HG03025 (cell line): ENCODE data around the gene SMIM8.

Experiments
- ATAC-seq: cut with Tn5 transposase; IDR thresholded peaks from one replicate; pipeline ENCODE4 v1.9.1; 2021; ENCODE audit warnings: mild to moderate bottlenecking, moderate library complexity; ENCODE audit not compliant: unreplicated experiment, low FRiP score

SMIM8 gene

DNA sequence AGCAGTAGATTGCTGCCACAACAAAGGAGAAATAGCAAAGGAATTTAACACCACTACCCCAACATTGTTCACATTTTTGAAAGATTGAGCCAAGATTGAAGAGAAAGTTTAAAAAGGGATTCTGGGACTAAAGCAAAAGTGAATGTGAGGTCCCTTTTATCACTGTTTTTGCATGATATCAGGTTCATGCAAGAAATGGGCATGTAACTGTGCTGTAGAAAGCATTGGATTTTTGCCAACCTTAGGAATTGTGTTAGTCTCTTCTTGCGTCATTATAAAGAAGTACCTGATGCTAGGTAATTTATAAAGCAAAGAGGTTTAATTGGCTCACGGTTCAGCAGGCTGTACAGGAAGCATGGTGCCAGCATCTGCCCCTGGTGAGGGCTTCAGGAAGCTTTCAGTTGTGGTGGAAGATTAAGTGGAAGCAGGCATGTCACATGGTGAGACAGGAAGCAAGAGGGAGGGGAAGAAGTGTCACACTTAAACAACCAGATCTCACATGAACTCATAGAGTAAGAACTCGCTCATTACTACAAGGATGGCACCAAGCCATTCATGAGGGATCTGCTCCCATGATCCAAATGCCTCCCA is 11.3 kb downstream of the SMIM8 start:
- no peak for ATAC-seq

DNA sequence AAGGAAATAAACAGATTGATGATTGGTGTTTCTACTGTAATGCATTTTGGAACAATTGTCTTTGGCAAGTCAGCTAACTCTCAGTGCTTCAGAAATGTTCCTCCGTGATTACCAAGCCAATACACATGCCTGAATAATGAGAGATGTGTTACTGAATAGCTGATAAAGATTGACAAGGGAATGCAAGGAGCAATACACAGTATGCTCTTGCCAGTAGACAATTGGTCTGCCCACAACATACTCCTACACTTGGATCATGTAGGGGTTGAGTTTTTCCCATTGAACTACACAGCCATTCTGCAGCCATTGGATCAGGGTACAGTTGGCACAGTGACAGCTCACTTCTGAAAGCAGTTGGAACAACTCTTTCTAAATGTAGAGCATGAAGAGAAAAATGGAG is 12.3 kb downstream of the SMIM8 start:
- ATAC-seq: no peak

DNA sequence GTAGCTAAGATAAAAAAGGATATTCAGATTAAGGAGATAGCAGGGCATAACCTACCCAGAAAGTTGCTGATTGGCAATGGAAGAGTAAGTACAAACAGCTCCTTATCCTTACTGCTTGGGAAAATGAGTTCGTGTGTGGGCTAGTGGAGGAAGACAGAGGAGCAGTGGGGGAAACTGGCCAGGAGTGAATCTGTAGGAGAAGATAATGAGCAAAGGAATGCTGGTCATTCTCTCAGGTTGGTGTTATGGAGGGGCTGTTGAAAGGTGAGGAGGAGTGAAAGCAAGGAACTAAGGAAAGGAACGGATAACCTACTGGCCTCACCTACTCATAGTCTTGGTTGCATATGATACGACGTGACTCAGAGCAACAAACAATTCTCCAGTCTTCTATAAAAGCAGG is 14.0 kb downstream of the SMIM8 start:
- no peak for ATAC-seq

DNA sequence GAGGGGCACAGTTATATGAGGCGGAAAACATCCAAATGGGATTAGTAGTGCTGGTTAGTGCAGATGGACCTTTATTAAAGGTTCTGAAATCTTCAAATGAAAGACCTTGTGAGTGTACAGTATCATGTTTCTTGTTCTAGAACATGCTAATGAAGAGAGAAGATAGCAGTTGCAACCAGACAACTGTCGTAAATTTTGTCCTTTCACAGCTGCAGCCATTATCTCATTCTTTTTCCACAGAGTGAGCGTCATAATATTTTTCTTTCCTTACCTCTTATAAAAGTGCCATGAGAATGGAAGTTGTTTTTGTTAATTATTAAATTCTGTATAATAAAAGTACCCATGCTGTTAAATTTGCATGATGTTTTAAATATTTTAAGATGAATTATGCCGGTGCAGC is 17.8 kb downstream of the SMIM8 start:
- no peak for ATAC-seq

DNA sequence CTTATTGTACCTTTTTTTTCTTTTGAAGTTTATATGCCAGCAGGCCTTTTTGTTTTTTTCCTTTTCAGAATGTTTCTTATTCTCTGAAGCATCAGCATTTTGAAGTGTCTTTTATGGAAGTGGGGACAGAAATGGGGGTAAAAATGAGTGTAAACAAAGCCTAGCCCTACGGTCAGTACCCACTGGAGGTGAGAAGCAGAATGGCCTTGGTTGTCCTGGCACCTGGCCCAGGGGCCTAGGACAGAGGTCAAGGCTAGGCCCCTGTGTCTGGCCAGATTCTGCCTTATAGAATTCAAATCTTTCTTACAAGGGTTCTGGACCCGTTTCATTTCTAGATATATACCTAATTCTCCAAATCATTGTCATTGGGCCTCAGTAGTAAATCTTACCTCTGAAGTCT is 18.8 kb downstream of the SMIM8 start:
- ATAC-seq: no peak

DNA sequence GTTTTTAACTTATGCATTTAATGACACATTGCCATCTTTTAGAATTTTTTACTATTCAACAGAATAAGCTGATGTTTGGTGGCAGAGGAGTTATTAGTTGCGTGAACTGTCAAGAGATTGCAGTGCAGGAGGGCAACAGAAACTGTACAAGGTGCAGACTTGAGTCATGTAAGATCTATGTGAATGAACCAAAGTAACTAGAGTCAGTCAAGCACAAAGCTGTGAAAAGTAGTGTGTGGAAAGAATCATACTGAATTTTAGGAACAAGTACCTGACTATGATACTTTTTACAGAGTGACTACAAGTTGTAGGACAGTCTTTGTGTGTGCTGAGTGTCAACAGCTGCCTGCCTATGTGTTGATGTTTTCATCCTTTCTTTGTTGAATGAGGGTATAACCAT is 19.5 kb downstream of the SMIM8 start:
- peak; percentile 78 for ATAC-seq

DNA sequence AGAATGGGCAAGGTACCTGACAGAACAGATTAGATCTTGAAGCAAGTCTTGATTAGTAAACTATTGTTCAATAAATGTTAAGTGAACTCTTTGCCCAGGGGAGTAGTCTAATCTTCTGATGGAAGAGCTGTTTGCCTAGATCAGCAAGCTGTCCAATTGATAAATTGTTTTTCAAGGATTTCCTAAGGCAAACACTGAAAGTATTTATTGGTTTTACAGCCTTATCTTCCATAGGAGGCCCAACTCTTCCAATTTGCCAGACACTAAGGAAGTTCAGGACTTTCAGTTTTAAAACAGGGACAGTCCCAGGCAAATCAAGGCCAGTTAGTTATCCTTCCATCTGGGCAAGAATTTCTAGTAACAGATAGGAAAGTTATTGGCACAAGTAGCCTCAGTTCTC is 20.4 kb downstream of the SMIM8 start:
- no peak for ATAC-seq

DNA sequence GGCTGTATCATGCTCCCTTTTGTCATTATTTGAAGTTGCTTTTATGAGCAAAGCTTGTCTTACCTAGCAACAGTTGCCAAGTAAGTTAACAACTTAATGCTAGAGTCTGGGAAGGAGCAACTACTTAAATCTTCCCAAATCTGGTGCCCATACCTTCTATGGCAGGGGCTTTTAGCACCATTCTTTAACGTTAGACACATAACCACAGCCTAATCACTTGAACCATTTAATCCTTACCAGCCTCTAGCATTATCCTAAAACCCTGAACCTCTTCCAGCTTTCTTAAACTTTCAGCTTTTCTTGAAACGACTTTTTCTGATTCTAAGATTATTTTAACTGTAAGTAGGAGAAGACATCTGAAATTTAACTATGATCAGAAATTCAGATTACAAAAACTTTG is 22.3 kb downstream of the SMIM8 start, which contains the start of gene C6orf163:
TSS of gene C6orf163 (plus strand) at position 83 of the 400 bp plus-strand sequence. CDS start at position 370, 287 bp downstream.
- no peak for ATAC-seq

DNA sequence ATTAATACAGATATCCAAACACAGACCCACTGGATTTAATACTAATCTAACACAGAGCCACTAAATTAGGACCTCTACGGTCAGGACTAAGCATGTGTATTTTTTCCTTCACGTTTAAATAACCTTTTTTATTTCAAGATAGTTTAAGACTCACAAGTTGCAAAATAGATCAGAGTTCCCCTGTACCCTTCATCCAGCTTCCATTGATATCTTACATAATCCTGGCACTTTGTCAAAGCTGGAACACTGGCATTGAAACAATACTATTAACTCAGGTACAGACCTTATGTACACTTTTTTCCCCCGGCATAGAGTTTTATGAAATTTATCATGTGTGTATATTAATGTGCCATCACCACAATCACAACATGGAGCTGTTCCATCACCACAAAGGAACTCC is 24.3 kb downstream of the SMIM8 start:
- no peak for ATAC-seq

DNA sequence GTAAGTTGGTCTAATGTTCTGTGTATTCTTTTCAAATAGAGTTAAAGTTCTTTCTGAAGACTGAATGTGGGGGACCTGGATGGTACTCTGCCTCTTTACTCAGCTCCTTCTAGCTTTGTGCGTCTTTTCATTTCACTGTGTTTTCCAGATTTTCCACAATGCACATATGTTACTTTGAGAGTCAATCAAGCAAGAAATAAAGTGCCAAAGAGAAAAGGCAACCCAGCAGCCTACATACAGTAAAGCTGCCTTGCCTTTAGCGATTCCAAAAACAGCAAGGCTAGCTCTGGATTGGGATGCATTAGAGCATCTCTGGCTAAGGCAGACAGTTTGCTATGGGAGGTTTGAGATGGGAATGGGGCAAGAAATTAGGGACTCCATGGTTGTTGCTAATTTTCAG is 27.5 kb downstream of the SMIM8 start:
- ATAC-seq: no peak

DNA sequence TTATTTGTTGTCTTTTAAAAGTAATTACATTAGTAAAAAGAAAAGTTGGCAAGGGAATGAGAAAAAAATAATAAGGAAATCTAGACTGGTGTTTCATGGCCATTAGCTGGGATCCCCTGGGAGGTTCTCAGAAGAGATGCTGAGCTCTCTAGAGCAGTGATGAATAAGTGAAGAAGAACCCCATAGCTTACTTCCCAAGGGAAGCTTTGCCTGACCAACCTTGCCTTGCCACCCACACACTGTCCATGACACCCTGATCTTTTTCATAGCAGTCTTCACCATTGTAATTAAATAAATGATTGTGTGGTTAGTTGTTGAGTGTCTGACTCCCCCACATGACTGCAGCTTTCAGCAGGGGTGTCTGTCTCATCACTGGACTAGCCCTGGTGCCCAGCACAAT is 28.1 kb downstream of the SMIM8 start:
- no peak for ATAC-seq

DNA sequence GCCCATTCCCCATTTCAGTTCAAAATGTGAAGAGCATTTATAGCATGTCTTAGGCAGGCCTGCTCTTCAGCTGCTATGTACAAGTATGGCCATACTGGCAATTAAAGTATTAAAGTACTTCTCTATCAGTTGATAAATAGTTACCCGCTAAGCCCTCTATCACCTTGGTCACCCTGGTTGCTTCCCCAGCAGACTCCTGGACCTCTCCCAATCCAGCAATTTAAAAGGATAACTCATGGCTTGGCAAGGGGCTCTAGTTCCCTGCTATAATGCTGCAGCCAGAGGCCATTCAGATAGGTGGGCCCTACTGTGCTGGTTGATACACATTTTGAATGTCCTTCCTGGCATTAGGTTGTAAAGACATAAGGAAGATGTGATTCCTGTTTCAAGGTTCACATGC is 29.2 kb downstream of the SMIM8 start:
- no peak for ATAC-seq

DNA sequence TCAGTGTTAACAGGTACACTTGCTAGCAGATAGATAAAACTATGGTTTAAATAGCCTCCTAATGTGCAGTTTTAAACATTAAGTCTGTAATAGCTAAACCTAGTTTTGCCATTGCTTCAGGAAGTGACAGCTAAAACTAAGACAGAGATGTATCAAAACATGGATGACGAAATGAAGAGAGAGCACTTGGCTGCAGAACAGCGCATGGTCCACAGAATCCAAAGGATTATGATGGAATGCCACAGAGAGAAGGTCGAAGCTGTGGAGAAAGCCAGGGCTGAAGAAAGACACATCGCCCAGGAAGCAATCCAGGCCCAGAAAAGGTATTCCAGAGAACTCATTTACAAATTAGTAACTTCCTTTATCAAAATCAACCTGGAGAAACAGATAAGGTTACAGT is 33.8 kb downstream of the SMIM8 start:
- no peak for ATAC-seq

DNA sequence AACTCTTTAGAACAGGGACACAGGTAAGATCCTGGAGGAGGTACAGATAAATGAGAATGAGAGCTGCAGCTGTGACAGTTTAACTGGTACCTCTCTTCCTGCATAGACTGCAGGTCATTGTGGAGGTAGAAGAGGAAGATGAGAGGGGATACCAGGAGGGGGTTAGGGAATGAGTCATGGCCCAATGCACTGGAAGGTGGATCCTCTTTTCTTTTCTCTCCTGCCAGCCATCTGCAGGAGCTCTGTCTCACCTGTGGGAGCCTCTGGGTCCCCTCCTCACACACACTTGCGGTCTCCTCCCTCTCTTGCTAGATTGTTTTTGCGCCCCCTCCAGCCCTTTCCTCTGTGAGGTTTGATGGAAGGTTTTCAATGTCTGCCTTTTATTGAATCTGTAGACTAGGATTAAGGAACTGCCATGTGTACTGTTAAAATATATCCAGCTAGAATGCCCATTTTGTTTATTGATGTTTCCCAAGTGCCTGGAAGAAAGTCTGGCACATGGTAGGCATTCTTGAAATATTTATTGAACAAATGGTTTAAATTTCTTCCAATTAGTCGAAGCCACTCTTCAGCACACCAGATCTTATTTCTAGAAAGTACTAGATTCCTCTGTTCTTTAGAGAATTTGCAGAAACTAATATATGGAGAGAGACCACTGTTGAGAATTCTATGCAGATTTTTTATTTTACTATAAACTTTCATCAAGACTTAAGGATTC is 35.2 kb downstream of the SMIM8 start:
- ATAC-seq: no peak

DNA sequence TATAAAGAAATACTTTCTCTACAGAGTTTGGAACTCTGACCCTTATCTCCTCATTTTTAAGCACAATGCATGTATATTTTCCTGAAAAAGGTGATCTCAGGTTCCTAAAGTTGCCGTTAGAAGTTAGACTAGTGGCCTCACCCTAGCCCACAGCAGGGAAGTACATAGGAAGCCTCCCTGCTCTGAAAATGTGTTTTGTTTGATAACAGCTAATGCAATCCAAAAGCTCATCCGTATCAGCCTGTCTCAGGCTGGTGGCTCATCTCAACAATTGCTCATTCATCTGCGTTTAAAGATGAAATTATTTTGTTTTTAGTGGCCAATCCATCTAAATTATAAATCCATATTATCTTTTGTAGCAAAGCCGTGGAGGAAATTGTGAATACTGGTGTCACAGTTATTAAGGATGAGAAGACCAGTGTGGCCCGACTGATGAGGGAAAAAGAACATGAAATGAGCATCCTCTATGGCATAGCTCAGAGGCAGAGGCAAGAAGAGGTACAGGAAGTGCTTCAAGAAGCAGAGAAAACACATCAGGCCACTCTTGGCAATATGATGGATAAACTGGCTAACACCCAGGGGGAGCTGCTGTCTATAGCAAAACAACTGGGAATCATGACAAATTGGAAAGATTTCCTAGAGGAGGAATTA is 42.3 kb downstream of the SMIM8 start:
- ATAC-seq: no peak

DNA sequence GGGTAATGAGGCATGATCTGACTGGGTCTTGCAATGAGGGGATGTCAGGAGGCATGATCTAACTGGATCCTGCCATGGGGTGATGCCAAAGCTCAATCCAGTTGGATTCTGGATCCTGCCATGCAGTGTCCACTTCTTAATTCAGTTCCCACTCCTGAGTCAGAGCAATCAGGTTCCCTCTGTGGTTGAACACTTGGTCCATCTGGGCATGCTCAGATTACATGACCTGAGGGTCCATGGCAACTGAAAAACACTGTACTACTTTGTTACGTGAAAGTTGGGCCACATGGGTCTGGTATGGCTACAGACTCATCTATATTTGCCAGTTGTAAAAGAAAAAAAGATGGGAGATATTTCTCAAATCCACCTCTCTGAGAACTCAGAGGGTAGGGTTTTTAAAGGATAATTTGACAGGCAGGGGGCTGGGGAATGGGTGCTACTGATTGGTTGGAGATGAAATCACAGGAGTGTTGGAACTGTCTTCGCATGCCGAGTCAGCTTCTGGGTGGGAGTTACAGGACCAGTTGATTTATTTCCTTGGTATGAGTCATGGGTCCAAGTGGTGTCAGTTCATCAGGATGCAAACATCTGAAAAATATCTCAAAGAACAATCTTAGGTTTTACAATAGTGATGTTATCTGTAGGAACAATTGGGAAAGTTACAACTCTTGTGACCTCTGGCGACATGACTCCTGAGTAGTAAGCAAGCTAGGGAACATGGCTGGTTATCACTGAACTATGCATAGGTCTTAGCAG is 43.9 kb downstream of the SMIM8 start:
- no peak for ATAC-seq

DNA sequence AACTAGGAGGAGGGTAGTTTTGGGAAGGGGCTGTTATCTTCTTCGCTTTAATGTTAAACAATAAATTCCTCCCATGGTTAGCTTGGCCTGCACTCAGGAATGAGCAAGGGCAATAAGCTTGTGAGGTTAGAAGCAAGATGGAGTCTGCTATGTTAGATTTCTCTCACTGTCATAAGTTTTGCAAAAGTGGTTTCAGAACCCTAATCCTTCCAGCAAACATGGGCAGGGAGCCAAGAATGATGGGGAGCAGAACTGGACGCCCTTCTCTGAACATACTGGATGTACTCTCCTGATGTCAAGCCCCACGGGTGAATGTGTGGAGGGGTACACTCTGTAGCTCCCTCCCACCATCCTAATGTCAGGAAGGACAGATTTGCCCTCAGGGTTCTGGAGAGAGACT is 44.5 kb downstream of the SMIM8 start:
- ATAC-seq: no peak

DNA sequence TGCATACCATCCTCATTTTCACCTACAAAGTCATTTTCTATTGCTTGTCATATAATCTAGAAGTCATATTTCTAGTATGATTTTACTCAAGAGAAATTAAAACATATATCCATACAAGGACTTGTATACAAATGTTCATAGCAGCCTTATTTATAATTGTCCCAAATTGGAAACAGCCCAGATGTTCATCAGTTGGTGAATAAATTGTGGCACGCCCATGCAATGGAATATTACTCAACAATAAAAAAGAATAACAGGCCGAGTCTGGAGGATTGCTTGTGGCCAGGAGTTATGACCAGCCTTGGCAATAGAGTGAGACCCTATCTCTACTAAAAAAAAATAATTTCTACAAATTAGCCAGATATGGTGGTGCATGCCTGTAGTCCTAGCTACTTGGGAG is 51.0 kb downstream of the SMIM8 start:
- no peak for ATAC-seq

DNA sequence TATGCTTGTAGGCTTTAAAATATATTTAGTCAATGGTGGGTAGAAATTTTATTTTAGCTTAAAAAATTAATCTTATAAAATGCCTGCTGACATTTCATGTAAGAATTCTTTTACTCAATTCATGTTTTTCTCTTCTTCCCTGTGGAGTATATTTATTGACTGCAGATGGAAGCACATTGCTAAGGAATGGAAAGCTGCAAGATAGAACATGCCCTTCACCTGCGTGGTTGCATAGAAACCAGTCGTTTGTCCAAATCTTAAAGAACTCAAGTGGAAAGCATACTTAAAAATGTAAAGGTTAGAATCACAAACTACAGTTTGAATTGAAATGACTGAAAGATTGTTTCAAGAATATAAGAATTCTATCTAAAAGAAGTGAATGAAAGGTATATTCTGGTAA is 52.9 kb downstream of the SMIM8 start:
- no peak for ATAC-seq

DNA sequence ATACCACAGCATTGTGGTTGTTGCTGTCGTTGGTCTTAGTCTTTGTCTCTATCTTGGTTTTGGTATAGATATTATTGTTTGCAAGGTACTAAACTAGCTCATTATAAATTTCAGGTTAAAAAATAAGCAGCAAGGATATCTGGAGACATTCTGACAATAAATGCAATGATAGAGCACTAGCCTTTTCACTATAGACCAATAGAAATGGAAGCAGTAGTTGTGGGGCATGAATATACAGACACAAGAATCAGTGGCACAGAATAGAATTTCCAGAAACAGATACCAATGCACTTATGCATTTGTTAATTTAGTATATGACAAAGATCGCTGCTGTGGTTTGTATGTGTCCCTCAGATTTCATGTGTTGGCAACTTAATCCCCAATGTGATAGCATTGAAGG is 54.3 kb downstream of the SMIM8 start:
- ATAC-seq: no peak

DNA sequence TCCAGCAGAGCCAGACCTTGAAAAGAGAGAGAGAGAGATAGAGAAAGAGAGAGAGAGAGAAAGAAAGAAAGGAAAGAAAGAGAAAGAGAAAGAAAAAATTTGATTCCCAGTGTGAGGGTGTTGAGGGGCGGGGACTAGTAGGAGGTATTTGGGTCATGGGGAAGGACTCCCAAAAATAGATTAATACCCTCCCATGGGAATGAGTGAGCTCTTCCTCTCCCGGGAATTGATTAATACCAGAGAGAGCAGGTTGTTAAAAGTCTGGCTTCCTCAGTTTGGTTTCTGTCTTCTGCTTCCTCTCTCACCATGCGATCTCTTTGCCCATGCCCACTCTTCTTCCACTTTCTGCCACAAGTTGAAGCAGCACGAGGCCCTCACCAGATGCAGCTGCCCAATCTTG is 56.6 kb downstream of the SMIM8 start:
- ATAC-seq: no peak
